GM19193 (cell line): Measurements from ENCODE around the gene DELE1.

Experiments
- POLR2A ChIP-seq: IDR thresholded peaks from 4 replicates; pipeline ENCODE4 v1.6.1; 2011; ENCODE audit not compliant: insufficient read depth, insufficient read length; ENCODE audit errors: extremely low read depth

The DELE1 gene

DNA sequence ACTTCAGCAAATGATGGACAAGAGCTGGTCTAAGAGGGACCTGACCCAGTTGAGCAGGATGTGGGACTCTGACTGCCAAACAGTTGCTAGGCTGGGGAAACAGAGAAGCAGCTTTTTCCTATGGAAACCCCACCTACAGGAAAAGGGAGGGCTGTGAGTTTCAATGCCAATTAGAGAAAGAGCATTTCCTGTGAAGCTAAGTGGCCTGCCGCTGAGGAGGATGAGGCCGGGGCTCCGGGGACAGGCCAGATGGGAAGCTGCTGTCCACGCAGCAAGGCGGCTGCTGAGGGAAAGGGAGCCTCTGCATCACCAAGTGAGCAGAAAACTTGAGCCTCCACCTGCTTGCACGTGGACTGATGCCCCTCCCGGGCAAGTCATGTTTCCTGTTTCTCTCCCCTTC, 34.4 kb downstream of the DELE1 start, which contains the start of gene PCDH12:
TSS of gene PCDH12 (minus strand) at position 90 of the 400 bp plus-strand sequence. CDS start 351 bp downstream, outside the sequence.
- TF ChIP-seq POLR2A: no peak

DNA sequence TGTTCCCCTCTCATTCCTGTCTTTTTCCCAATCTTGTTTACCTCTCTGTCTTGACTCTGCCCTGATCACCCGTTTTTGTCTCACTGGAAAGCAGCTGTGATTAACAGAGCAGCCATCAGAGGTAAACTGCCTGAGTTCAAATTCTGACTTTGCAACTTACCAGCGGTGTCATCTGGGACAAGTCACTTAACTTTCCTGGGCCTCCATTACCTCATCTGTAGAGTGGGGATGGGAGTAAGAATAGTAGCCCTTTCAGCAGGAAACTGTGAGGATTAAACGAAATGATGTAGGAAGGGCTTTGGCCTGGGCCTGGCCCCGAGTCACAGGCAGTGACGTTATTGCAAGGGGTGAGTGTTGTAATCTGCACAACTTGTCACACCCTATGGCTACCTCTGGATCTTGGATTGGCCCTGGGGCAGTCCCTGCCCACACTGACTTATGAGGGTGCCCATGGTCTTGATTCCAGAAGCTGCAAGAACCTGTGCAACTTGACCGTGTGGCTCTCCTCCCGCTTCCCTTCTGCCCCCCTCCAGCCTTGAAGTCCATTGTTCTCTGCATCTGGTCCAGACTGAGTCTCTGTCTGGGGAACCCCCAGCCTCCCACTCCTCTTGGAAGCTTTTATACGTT, 35.0 kb downstream of the DELE1 start:
- TF ChIP-seq POLR2A: no peak

DNA sequence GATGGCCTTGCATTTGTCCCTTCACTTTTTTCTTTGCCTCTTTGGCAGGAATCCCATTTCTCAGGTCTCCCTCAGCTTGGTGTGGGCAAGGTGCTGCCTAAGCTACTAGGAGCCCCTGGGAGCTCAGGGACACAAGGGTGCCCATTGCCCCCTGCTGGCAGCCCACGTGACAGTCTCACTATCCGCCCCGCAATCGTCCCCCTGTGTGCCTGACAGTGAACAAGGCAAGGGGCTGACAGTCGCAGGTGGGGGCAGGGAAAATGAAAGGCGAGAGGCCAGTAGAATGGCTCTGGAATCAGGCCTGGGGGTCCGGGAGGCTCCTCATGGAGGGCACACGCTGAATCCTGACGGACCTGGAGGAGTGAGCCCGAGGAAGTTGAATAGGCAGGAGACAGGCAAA, 36.3 kb downstream of the DELE1 start:
- TF ChIP-seq POLR2A: no peak

DNA sequence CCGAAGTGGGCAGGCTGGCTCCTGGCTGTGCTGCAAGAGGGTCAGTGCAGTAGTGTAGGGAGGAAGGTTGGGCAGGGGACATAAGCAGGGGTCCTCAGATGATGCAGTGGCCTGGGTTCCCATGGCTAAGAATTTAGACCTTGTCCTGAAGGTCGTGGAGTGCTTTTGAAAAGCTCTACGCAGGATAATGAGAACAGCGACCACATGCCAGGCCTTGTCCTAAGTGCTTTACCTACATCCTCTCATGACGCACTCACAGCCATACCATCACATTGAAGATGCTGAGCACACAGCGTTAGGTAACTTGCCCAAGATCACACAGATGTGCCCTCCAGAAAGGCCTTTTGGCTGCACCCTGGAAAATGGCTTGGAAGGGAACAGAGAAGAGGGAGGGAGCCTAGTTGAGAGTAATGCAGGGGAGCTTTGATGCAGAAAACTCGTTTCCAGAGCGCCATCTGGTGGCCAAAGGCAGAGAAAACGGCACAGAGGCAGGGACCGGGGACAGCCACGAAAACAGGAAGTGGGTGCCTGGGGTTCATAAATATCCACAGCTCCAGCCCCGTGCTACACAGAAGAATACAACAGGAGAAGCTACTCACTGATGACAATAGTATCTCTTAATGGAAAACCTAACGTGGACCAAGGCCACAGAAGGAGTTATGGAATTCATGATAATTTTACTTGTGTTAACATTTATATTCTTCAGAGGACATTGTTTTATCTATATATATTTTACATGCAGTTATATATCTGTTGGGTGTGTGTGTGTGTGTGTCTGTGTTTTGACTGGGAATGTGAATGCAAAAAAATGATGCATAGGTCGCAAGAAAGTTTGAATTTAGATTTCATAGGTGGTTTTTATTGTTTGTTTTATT, 37.0 kb downstream of the DELE1 start:
- no peak for TF ChIP-seq POLR2A

DNA sequence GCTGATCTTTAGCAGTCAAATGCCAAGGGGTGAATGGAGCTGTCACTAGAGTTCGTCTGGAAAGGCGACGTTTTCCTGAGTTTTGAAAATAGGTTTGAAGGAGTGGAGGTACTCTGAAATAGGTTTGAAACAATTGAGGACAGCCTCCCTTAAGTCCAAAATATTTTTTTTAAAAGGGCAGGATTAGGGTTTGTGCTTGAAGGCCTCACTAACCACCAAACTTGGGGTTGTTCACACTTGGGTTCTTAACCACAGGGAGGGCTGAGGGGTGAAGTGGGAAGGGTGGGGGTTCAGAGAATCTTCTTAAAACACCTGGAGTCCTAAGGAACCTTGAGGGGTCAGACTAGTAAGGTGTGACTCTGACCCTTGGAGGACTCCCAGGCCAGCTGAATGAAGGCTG, 37.8 kb downstream of the DELE1 start:
- no peak for TF ChIP-seq POLR2A

DNA sequence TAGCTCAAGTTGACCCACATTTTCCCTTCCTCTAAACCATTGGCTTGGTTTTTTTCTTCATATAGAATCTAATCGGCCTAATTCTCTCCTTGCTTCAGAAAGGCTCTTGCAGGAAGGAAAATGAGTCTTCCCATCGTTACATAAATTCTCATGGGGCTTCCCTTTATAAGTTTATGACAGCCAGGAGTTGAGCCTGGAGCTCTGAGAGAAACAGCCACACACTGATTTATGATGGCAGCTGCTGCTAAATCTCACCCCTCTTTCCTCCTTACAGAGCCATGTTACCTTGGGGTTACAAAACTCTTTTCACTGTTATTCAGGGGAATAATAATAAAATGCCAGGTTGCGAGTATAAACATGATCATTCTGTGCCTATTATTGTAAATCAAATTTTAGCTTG, 40.0 kb downstream of the DELE1 start:
- TF ChIP-seq POLR2A: no peak

DNA sequence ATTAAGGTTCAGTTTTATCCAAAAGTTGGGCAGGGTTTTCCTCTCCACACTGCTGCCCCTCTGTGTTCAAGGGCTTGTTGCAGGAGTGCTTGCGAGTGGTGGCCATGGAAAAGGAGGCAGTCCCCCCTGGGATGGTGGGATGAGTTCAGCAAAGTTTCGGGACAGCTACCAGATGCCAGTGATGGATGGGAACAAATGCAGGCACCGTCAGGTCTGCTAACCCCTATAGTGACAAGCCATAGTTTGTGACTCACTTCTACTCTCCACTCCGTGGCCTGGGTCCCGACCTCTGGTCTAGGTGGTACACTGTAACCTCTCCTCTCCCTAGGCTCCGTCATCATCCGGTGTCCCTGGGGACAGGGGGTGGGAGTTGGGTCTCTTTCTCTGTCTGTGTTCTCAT, 41.4 kb downstream of the DELE1 start:
- no peak for TF ChIP-seq POLR2A

DNA sequence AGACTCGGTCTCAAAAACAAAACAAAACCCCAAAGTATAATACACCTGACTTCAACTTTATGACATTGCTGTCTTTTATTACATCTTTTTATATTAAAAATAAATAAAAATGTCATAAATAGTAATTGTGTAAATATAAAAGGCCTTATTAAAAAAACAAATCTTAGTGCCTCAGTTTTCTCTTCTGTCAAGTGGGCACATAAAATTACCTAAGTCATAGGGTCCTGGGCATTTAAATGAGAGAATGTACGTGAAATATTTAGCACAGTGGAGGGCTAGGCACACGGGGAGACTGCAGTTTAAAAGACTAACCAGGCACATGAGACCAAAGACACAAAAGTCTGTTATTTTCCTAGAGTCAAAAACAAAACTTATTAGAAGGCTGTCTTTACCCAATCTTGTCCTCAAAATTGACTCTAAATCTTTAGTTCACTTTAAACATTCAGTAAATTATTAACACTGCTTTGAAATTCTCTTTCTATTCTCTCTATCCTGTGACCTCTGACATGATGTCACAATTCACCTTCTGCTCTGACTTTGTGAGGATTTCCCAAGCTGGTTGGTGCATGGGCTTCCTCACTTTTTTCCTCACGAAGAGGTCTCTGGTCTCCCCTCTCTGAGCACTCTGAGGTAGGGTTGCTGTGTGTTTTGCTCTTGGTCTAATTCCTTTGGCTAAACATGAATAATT, 42.7 kb downstream of the DELE1 start:
- TF ChIP-seq POLR2A: no peak

DNA sequence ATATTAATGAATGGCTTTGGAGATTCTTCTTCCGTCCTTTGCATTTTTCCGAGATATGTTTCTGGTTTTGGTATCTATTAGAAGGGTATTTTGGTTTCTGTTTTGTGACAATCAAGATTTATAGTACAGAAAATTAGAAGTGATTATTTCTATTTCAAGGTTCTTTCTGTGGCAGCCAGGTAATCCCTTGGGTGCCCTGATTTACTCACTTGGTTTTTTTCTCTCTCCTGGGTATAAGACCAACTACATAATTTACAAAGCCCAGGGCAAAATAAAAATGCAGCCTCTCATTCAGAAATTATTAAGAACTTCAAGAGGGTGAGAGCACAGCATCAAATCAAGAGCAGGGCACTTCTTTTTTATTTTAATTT, 43.3 kb downstream of the DELE1 start:
- TF ChIP-seq POLR2A: no peak

DNA sequence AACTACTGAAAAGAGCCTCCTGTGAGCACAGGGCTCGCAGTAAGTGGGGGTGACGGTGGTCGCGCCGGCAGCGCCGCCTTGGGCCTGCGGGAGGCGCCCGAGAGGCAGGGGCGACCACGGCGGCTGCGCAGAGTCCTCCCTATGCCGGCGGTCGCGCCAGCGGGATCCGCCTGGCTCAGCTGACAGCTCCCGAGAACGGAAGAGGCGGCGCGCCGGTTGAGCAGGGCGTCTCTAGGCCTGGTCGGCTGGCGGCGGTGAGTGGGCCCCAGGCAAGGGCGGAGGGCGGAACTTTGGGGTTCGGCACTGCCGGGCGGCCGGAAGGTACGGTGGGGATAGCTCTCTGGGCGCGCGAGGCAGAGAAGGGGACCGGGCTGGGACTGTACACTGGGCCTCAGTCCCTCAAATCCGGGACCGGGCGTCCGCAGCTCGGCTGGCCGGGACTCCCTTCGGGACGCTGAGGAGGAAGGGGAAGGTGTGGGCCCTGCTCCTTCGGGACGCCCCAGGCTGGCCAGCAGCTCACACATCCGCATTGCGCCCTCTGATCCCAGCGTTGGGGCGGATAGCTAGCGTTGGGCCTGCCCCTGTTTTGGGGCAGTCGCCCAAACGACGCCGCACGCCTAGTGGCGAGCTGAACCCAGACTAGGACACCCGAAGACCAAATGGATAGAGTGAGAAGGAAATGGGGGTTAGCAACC, 45.4 kb downstream of the DELE1 start, which contains the start of gene RNF14:
TSS of gene RNF14 (plus strand) at position 192 of the 695 bp plus-strand sequence. CDS start 4,484 bp downstream, outside the sequence.
- TF ChIP-seq POLR2A: peak; percentile 96

DNA sequence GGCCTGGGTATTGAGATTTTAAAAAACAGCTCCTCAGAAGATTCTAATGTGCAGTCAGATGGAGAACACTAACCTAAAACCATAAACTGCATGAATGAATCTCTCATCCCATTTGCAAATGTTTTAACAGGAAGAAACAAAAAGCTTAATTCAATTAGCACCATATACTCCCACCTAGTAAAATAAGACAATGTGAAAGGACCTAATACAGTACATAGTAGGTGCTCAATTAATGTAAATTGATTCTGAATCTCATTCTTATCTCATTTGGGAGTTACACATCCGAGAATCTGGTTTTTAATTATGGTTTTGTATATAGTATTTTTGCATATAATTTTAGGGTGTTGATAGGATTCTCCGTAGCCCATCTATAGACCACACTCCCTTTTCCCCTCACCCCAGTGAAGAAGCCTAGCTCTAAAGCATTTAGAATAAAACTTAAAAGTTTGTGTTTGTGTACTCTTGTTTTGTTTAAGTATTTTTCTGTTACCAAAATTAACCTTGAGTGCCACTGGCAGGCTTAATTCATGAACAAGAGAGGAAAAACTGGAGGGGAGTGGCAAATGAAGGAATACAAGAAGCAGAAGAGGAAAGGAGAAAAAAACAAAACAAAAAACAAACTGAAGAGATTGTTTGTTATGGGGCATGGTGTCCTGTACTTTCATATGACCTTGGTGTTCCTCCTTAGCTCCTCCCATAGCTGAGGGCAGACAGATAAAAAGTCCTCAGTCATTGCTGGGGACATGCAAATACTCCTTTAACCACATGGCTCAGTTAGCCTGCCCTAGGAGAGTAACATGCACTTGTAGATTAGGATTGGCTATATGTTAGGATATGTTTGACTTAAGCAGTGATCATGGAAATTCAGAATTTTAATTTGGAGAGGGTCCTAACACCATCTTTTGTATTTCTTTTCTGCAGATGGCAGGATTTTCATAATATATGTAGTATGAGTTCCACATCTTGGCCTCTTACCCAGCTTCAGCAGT, 46.4 kb downstream of the DELE1 start:
- TF ChIP-seq POLR2A: no peak

DNA sequence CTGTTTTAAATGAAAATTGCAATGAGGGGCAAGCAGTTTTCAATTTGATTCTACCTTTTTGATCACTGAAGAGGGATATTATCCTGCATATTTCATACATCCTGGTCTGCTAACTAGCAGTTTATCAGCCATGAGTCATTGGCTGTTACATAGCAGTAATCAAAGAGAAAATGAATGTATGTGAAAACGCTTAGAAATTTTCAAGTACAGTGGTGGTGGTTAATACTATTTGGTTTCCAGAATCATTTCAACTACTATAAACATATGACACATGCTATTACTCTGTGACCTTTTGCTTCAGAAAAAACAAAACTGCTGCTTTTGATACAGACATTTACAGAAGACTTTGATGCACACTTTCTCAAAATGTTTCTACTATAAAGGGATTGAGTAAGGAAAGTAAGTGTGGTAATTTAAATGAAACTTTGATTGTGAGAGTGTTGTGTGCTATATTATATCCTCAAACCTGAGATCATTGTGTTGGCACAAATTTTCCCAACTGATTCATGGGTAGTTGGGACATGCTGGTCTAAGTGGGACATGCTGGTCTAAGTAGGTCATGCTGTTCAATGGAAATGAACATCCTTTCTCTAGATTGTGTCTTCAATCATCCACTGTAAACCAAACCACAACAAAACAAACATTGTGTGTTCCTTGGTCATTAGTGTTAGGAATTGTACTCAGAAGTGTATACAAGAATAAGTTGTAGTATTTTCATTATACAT, 50.4 kb downstream of the DELE1 start:
- no peak for TF ChIP-seq POLR2A

DNA sequence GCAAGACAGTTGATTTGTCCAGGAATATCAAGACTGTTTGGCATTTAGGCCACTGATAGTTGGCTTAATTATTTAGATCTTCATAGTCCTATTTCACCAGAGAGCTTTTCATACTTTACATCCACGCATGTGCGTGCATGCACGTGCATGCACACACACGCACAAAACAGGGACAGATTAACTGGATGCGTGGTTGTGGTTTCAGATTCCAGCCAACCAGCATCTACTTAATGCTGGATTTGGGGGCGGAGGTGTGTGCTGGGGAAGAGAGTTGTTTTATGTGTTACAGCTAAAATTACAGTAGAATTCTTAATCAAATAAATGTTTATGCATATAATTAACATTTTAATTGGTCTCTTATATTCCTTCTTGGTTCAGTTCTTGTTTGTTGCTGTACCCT, 52.5 kb downstream of the DELE1 start:
- TF ChIP-seq POLR2A: no peak
